Embryonic facial prominence (tissue), 1 donor: ENCODE measurements around the gene CIAO3.
"Not testable (repeated sequence)": the region's sequence is repeated elsewhere in the genome, so short reads cannot be mapped to it uniquely, and the experiment has no call there.

Source experiments
- DNase-seq: peaks from one replicate; pipeline ENCODE4 v3.0.0-alpha.2; 2016; ENCODE audit errors: extremely low spot score

CIAO3 gene

GRCh38 chr16:740764-741505 is at the start of gene CIAO3:
CIAO3 (minus strand) TSS chr16:740997; CDS start chr16:740985, 12 bp downstream.
- DNase-seq = peak; percentile 80

- DNase-seq = no peak
Observed at GRCh38 chr16:790086-790485, 49.3 kb upstream of the CIAO3 start.

DNA sequence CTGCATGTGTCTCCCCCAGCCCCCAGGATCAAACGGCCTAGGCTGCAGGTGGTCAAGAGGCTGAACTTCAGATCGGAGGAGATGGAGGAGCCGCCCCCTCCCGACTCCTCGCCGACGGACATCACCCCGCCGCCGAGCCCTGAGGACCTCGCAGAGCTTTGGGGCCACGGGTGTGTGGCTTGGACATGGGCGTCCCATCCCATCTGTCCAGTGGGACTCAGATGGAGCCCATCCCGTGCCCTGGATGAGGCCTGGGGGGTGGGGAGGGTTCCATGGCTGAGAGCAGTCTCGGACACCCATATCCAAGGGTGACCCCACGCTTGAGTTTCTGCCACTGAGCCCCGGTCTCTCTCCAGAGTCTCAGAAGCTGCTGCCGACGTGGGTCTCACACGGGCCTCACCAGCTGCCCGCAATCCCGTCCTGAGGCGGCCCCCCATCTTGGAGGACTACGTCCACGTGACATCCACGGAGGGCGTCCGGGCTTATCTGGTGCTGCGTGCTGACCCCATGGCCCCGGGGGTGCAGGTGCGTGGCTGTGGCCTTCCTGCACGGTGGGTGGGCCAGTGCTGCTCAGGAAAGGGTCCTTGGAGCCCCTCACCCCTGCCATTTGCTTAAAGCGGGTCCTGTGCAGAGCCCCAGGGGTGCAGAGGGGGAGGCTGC is 48.5 kb upstream of the CIAO3 start:
- no peak for DNase-seq

GRCh38 chr16:788399-789126 is 47.8 kb upstream of the CIAO3 start, which contains the start of gene CHTF18:
CHTF18 (plus strand) TSS chr16:788620; CDS start chr16:788685, 65 bp downstream.
- DNase-seq = peak; percentile 87

- no peak for DNase-seq
Observed at GRCh38 chr16:787978-788398, 47.2 kb upstream of the CIAO3 start, which contains the start of gene RPUSD1. RPUSD1 (minus strand) TSS chr16:788381; CDS start chr16:787737, 644 bp downstream.

GRCh38 chr16:787321-787966 is 46.6 kb upstream of the CIAO3 start:
- no peak for DNase-seq

GRCh38 chr16:785563-786535 is 45.1 kb upstream of the CIAO3 start:
- DNase-seq = no peak

DNA sequence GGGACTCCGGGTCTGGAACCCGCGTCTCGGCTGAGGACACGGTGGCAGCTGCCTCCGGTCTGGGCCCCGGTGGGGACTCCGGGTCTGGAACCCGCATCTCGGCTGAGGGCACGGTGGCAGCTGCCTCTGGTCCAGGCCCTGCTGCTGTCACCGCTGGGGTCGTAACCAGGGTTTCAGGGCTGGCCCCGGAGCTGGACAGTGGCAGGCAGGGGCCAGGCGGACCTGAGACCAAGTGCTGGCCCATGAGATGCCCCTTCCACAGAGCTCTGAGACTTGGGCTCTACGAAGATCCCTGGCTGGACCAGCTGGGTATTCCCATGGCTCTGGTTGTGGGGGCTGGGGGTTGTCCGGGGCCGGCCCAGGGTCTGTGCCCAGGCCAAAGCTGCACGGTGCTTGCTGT is 43.6 kb upstream of the CIAO3 start:
- no peak for DNase-seq

- no peak for DNase-seq
Observed at GRCh38 chr16:783404-784161, 42.8 kb upstream of the CIAO3 start.

- DNase-seq = no peak
Observed at GRCh38 chr16:782766-783403, 42.1 kb upstream of the CIAO3 start.

GRCh38 chr16:782258-782657 is 41.5 kb upstream of the CIAO3 start:
- DNase-seq = no peak

DNA sequence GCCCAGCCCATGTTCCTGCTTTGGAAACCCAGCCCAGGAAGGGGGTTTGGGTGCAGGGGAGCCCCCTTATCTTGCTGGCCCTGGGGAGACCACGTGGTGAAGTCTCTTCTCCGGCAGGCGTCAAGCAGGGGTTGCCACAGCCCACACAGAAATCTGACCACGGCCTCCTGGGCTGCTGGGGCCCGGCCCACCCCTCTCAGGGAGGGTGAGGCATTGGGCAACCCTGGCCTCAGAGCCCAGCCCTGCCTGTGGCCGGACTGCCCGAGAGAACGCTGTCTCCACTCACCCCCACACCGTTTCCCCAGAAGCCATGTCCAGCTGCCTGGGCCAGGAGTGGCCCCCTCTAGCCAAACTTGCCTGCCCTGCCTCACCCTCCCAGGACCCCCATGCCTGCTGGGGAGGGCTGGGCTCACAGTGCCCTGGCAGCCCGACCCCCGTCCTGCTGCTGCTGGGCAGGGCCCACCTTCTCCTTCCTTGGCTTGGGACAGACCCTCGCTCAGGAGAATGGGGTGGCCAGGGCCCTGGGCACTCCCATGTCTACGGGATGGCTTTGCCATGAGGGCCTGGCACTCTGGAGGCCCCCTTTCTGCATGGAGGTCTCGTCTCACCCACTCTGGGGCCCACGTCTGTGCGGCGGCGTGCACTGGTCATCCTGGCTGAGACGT is 40.7 kb upstream of the CIAO3 start:
- no peak for DNase-seq

- DNase-seq = no peak
Observed at GRCh38 chr16:780296-780695, 39.5 kb upstream of the CIAO3 start.

GRCh38 chr16:779561-779960 is 38.8 kb upstream of the CIAO3 start:
- no peak for DNase-seq

DNA sequence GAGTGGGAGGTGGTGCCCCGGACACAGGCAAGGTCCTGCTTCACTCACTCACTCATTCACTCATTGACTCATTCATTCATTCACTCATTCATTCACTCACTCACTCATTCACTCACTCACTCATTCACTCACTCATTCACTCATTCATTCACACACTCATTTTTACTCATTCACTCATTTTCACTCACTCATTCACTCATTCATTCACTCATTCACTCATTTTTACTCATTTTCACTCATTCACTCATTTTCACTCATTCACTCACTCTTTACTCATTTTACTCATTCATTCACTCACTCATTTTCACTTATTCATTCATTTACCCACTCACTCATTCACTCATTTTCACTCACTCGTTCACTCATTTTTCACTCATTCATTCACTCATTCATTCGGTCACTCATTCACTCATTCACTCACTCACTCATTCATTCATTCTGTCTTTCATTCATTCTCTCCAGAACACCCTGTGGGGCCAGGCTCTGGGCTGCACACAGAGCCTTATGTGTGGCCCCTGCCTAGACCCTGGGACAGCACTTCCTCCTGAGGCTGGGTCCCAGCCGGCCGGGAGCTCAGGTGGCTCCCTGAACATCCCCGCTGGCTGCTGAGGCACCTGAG is 38.2 kb upstream of the CIAO3 start:
- no peak for DNase-seq

DNA sequence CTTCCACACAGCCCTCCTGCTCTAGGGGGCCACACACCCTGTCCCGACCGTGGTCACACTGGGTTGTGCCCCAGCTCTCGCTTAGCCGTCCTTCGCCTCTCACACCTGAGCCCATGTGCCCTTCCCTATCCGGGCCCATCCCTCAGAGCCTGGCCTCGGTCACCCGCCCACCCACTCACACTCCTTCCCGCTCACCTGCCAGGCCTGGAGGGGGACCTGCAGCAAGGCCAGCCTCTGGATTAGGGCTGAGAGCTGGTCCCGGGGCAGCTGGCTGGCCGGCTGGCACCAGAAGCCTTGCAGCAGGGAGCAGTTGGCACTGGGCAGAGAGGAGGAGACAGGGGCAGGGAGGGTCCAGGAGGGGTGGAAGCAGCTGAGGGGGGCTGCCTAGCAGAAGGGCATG is 37.6 kb upstream of the CIAO3 start:
- no peak for DNase-seq

- DNase-seq = no peak
Observed at GRCh38 chr16:777826-778225, 37.0 kb upstream of the CIAO3 start.

DNA sequence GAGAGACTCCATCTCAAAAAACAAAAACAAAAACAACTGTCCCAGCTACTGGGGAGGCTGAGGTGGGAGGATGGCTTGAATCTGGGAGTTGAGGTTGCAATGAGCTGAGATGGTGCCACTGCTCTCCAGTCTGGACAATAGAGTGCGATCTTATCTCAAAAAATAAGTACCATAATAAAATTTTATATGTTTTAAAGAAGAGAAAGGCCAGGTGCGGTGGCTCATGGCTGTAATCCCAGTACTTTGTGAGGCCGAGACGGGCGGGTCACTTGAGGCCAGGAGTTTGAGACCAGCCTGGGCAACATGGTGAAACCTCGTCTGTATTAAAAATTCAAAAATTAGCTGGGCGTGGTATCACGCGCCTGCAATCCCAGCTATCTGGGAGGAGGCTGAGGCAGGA is 36.0 kb upstream of the CIAO3 start:
- no peak for DNase-seq

- DNase-seq = not testable (repeated sequence)
Observed at GRCh38 chr16:776298-776697, 35.5 kb upstream of the CIAO3 start.
